GM18909 (cell line): Measurements from ENCODE around the gene PNMA8B.

Source experiments
- ATAC-seq: cut with Tn5 transposase; IDR thresholded peaks from one replicate; pipeline ENCODE4 v1.9.1; 2021; ENCODE audit warnings: mild to moderate bottlenecking; ENCODE audit not compliant: unreplicated experiment, poor library complexity

Gene PNMA8B

DNA sequence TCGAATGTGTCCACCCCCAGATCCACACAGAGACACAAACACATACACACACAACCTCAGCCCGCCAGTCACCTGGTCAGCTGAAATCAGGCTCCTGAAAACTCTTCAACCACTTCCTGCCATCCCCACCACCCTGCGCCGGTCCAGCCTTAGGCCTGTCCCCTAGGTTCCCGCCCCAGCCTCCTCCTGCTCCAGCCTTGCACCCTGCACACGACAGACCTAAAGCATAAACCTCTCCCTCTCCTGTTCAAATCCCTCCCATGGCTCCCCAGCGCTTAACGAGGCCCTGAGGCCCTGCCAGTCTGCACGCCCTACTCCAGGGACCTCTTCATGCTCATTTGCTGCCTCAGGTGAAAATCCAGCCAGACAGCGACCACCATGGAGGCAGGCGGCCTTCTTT lies 7.1 kb downstream of the PNMA8B start:
- ATAC-seq: no peak

DNA sequence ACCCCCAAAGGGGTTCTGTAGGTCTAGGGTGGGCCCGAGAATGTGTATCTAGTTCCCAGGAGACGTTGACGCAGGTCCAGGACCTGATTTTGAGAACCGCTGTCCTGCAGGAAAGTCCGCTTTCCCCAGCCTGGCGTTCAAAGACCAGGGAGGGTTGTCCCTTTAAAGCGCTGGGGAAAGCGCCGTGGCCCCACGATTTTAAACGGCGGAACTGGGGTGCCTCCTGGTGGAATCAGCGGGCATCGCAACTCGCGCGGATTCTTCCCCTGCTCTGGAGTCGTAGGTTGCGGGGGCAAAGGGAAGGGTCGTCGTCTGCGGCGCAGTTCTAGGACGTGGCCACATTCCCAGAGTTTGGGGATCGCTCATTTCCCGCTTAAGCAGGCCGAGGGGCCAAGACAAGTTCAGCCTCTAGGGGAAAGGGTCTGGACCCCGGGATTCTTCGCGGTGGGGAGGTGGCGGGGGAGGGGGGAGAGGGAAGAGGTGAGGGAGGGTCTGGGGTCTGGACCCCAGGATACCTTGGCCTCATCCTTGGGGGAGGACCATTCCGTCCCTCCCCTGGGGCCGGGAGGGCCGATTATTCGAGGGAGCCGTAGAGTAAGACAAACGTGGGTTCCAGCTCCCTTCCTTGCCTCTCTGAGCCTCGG lies 7.7 kb downstream of the PNMA8B start:
- ATAC-seq: no peak

DNA sequence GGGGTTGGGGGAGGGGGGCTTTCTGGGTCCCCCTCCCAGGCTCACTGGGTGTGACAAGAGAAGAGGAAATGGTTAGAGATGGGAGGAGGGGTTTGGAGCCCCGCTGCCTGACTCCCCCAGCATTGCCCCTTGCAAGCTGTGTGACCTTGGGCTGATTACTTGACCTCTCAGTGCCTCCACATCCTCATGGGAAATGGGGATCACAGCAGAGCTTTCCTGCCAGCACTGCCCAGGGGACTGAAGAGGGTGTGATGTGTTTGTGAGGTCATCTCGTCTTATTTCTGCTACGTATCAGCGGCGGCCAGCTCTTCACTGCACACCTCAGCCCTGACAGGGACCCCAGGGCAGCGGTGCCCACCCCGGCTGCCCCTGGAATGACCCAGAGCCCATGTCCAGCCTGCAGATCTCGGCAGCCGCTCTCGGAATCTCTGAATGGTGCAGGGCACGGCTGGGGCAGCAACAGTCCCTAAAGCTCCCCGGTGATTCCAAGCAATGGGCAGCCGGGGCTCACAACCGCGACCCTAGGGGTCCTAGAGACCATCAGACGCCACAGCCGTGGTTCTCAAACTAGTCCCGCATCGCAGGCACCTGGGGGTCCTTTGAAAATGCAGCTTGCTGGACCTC lies 8.4 kb downstream of the PNMA8B start:
- ATAC-seq: no peak

DNA sequence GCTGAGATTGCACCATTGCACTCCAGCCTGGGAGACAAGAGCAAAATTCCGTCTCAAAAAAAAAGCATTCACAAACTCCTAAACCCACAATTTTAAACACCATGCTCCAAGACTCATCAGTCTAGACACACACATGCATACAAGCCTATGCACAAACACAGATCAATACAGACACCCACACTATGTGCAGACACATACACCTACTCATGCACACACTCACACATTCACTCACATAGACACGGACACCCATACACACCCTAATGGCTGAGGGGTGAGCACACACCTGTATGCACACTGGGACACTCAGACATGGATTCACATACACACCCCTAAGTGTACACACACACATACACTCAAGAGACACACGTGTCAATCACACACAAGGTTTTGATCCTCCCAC lies 9.3 kb downstream of the PNMA8B start:
- ATAC-seq: no peak

DNA sequence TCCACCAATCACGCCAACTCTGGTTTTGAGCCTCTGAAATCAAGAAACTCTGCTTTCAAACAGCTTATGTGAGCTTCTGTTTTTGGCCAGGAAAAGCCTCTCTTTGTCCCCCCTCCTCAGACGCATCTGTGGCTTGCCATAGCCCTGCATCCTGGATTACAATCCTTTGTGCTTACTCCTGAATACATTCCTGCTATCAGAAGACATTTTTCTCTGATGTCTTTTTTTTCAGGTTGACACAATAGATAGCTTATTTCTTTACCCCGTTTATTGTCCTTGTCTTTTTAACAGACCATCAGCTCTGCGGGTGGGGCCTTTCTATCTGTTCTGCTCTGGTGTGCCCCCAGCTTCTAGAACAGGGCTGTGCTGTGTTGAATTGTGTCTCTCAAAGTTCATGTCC lies 11.0 kb downstream of the PNMA8B start:
- no peak for ATAC-seq

DNA sequence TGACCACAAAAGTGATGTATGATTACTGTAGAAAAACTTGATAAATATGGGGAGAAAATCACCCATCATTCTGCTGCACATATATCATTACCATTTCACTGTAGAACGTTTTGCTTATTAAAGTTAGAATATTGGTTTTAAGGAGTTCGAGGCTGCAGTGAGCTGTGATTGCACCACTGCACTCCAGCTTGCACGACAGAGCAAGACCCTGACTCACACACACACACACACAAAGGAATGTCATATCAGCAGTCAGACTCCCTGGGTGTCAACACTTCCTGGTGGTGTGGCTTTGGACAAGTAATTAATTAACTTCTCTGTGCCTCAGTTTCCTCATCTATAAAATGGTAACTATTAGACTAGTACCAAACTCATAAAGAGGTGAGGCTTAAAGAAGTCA lies 13.0 kb downstream of the PNMA8B start:
- ATAC-seq: no peak

DNA sequence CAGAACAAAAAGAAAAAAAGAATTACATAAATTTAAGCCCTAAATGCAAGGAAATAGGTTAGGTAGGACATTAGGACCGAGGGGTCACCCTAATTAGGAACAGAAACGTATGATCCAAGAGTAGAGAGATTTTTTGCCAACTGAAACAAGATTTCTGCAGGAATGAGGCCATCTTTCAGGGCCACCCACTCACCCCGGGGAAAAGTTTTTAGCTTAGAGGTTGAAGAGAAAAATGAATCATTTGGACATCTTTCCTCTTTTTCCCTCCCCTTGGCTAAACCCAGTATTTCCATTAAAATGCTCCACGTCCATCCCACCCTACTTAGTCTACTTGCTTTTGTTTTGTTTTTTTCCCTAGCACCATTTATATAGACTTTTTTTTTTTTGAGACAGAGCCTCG lies 13.7 kb downstream of the PNMA8B start:
- ATAC-seq: no peak

DNA sequence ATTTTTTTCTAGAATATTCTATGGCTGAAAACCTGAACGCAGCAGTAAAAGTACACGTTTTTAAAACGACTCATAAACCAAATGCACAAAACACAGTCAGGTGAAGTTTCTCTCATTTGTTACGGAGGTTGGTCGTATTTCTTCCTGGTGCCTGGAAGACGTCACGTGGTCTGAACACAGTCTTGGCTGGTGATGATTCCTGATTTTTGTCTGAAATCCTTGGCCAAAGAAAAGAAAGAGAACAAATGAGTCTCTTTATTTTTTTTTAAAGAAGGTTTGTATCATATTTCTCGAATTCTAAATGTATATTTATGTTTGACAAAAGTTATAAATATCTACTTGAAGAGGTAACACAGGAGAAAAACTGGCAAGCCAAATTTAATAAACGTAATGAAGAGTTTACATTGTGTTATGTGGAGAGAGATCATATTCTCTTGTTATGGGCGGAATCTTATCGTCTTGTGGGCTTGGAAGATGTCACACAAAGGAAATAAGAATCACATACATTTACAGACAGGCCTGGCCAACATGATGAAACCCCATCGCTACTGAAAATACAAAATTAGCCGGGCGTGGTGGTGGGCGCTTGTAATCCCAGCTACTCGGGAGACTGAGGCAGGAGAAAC lies 14.3 kb downstream of the PNMA8B start:
- ATAC-seq: no peak

DNA sequence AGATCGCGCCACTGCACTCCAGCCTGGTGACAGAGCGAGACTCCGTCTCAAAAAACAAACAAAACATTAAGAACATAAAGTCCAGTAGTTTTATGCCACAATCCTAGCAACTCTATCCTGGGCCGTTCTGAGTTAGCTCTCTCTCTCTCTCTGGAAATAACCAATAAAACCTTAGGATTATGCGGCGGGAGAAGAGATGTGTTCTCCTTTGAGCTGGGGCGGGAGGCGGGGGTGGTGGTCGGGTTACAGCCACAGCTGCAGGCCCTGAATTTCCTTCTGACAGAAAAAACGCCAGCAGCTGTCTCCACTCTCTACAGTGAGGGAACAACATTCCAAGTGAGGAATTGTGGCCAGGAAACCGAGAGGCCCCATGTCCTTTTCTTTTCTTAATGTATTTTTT lies 15.3 kb downstream of the PNMA8B start:
- ATAC-seq: no peak

DNA sequence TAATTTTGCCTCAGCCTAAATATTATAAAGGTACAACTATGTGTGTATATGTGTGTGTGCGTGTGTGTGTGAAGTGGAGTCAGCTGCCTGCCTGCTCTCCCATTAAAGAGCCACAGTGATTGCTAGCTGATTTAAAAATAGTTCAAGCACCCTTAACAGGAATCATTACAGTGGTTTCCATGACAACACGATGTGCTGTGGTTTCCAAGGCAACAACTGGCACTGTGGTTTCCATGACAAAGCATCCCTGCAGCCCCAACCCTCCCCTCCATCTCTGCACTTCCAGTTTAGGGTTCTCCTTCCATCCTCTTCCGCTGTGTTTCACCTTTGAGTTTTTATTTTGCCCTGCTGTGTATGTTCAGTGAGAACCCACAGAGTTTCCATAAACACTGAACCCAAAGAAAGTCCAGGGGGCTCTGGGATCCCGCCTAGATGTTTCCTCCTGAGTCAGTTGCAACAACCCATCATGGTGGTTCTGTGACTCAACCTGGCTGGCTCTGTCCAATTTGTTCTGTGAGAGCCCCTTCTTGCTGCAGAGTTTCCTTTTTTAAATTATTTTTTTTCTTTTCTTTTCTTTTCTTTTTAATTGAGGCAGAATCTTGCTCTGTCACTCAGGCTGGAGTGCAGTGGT lies 17.2 kb downstream of the PNMA8B start:
- ATAC-seq: no peak

DNA sequence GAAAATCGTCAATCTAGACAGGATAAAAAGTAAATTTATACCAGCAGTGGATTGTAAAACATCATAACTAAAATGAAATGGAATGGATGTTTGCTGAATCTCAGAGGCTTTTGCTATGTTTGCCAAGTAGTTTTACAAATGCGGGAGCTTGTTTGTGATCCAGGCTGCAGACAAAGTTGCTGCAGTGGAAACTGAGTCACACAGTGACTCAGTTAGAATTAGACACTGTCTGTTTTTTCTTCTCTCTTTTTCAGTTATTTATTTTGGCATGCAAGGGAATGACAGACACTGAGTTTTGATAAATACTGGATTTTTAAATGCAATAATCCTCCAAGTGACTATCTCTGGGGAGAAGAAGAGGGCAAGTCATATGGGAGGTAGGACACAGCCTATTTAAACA lies 19.7 kb downstream of the PNMA8B start:
- ATAC-seq: no peak

DNA sequence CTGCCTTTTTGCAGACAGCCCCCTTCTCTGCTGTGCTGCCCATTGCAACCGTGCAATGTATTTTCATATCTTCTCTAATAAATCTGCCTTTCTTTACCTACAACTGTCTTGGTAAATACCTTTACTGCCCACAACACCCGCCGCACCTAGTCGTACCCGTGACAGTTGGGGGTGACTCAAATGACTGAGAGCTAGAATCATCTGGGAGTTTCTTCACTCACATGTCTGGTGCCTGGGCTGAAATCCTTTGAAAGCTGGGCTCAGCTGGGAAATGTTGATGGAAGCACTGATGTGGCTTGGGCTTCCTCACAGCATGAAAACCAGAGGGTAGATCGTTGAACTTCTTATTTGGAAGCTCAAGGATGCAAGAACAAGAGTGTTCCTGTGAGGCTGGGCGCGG lies 21.5 kb downstream of the PNMA8B start:
- ATAC-seq: no peak

DNA sequence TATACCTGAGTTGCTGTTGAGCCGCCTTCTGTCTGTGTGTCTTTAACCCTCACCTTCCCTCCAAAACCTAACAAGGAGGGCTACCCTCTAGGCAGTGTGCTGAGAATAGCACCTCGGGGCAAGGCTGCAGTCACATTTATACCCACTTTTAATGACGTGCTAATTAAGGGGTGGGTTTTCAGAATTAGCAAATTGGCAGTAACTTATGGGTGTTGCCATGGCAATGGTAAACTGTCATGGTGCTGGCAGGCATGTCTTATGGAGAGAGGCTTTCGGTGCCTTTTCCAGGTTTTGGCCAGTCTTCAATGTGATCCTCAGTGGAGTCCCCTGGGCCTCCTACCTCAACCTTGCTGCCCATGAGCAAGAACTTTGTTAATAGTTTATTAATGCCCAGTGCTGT lies 23.1 kb downstream of the PNMA8B start:
- no peak for ATAC-seq

DNA sequence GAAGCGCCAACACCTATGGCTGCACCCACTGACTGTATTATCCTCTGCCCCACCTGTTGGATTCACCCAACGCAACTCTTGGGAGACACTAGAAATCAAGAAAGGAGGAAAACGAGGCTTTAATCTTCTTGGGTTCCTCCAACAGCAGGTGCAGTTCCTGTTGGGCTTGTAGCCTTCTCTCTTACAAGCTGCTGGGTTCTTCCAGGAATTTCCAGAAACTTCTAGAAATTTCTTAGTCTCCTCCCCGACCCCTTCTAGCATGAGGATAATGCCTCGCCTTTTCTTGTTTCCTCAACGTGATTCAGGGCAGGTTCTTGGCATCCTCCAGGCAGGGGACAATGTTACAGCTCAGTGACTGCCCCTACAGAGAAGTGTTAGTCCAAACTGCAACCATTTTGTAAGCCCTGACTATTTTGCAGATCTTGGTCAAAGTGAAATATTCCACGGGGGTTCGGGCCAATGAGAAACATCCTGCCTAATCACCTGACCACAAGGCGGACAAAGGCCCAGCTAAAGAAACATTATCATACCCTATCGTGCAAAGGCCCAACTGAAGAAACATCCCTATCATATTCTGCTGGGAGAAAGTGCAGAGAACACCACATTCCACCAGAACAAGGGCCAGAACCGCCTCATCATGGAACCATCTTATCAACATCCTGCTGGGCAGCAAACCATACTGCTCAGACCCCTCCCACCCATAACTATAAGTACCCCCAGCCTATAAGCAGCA lies 23.7 kb downstream of the PNMA8B start:
- no peak for ATAC-seq

DNA sequence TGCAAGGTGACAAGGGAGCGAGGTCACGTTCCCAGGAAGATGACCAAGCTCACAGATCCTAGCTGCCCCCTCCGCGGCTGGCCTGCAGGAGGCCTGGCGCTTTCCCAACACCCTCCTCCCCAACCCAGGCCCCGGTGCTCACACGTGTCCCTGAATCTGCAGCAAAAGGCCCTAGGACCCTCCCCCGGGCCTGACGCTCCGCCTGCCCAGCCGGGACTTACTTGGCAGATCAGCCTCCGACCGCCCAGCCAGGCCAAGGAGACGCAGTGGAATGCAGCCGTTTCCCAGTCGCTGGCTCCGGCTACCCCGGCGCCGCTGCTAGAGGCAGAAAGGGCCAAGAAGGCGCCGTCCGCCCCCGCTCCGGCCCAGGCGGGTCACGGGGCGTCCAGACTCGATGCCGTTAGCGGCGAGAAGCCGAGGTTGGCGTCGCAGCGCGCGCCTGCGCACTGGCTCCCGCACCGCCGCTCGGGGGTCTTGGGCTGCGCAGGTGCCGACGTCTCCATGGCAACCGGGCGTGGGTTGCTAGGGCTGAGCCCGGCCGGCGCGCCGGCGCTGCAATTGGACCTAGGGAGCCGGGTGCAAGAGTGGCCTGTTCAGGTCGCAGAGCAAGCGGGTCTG lies 24.4 kb downstream of the PNMA8B start, which contains the start of gene PNMA8A:
PNMA8A (minus strand) TSS at position 448 of the 618 bp plus-strand sequence. CDS start 528 bp downstream, outside the sequence.
- ATAC-seq: no peak

DNA sequence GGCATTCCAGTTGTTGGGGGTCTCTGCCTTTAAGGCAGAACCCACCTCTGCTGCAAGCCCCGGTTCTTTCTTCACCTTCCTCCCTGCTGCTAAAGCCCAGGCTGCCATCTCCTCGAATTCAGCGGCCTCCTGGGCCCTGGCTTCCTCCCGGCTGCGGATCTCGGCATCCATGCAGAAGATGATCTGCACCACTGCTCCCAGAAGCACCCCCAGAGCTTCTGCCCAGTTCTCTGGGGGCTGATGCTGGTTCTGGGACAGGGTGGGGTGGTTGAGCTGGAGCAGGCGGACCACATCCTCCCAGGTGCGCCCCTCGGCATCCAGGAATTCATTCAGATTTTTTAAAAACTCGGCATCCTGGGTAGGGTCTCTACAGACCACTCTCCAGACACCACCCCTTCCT lies 25.3 kb downstream of the PNMA8B start:
- no peak for ATAC-seq

DNA sequence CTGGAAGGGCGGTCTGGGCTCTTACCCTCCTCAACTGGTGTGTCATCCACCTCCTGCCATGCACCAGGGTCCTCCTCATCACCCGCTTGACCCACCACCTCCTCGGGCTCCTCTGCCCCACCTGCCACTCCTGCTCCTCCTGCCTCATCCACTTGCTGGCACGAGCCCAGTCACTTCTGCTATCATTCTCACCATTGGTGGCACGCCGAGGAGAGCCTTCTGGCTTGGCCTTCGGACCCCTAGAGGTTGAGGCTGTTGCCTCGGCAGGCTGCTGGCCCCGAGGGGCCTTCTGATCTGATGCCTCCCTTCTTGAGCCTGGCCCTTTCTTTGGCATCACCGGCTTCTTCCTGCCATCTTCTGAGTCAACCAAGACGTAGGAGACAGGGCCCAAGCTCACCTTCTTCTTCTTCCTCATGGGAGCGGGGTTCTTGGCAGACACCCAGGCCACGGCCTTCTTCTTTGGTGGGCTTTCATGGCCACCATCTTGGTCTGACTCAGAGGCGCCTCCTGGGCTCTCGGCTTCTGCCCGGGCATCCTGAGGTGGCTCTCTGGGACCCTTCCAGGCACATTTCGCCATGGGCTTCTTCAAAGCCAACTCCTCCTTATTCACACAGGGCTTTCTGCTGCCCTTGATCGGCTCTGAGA lies 26.0 kb downstream of the PNMA8B start:
- no peak for ATAC-seq

DNA sequence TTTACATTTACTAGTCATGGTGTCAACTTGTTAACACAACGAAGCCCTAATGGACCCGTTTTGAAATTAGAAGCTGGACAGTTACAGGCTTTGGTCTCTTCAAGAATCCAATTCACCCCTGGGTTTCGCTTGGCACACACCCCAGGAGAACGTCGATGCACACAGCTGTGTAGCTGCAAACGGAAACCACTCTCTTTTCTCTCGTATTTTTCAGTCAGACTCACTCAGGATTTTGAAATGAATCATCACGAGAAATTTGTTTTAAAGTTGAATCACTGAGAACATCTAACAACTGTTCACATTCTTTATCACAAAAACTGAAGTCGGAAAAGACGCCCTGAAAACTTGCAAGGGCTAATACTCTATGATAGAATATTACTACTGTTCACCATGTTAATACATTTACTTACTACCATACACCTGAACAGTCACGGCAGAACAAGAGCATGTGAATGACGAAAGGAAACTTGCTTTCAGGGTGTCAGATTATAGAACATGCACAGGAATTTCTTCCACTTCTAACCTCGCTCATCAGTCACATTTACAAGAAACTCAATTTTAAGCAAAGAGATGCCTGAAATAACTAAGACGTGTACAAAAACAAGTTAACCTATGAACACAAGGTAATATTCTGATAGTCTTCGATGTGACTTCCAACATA lies 29.0 kb downstream of the PNMA8B start:
- ATAC-seq: no peak

DNA sequence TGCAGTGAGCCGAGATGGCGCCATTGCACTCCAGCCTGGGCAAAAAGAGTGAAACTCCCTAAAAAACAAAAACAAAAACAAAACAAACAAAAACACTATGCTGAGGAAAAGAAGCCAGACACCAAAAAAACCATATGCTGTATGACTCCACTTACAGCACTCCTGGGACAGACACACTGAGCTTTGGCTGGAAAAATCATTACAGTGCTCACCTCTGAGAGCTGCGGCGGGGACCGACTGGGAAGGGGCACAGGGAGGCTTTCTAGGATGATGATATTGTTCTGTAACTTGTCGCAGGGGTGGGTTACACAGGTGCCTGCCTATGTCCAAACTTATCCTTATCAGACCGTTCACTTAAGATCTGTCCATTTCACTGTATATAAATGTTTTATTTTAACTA lies 32.2 kb downstream of the PNMA8B start:
- ATAC-seq: no peak
